ENCODE data around the gene TRMT1. TPM values are rescaled to one million over a fixed set of nuclear protein-coding genes. Genes with fewer than 3 reads are reported as not detected.

Gene TRMT1
- total RNA-seq, 1 donor from 2014 or later, result 20.3 TPM

DNA sequence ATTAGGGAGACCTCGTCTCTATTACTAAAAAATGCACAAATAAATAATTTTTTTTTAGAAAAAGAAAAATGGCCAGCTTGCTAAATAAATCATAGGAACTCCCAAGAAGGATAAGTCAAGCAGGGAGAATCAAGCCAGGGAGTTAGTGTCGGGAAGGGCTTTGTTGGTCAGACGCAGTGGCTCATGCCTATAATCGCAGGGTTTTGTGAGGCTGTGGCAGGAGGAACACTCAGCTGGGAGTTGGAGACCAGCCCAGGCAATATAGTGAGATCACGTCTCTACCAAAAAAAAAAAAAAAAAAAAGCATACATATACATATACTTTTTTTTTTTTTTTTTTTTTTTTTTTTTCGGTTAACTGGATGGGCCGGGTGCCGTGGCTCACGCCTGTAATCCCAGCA, 10.5 kb upstream of the TRMT1 start:
- DNase-seq (ENCODE audit: low read depth in 2 of 2), result no peak

DNA sequence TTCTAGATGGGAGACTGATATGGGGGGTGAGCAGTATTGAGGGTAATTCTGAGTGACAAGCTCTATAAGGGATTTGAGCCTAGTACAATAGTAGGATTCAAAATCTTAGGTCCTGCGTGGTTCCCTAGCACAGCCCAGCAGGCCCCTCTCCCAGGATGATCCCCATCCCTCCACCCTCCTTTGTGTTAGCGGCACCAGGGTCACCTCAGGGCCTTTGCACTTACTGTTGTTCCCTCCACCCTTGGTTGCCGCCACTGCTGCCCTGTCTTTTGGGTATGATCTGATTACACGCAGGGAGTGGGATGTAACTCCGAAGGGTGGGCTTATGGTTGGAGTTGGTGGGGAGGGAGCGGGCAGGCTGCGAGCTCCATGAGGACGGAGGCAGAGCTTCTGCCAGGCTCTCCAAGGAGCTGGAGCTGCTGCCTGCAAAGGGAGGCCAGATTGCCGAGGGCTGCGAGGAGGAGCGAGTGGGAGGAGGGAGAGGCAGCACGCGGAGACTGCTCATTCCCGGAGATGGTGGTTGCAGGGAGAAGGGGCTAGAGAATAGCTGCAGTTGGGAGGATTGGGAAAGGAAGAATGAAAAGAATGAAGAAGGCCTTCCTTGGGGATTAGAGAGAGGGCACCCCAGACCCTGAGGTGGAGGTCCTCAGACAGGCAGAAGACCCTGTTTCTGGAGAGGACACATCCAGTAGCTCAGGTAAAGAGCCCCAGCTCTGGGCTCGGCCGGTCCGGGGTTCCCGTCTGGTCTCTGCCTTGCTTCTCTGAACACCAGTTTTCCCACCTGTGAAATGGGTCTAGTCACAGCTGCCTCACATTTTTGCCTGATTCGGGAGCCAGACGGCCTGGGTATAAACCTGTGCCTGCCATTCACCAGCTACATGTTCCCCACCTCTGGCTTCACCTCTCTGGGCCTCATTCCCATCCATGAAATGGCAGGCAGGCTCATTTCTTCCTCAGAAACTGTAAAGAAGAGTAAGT, 6.7 kb upstream of the TRMT1 start:
- no peak for DNase-seq (ENCODE audit: low read depth in 2 of 2)

DNA sequence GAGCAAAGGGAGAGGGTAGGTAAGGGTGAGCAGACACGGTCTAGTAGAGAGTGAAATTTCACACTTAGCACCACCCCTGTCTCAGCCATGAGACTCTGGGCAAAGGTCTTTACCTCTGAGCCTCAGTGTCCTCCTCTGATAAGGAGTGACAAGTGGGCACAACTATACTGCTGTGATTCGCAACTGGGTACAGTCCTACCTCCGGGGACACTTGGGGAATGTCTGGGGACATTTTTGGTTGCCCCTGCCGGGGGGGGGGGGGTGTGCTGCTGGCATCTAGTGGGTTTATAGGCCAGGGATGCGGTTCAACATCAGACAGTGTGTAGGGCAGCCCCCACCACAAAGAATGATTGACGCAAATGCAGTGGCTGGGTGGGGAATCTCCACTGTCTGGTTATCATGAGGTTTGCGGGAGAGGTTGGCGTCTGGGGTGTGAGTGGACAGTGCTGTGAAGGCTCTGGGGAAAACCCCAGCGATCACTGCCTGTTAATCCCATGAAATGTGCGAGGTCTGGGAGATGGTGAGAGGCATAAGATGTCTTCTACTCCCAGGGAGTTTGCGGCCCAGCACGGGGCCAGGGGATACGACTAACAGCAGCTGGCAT, 5.8 kb upstream of the TRMT1 start:
- DNase-seq (ENCODE audit: low read depth in 2 of 2), result no peak

DNA sequence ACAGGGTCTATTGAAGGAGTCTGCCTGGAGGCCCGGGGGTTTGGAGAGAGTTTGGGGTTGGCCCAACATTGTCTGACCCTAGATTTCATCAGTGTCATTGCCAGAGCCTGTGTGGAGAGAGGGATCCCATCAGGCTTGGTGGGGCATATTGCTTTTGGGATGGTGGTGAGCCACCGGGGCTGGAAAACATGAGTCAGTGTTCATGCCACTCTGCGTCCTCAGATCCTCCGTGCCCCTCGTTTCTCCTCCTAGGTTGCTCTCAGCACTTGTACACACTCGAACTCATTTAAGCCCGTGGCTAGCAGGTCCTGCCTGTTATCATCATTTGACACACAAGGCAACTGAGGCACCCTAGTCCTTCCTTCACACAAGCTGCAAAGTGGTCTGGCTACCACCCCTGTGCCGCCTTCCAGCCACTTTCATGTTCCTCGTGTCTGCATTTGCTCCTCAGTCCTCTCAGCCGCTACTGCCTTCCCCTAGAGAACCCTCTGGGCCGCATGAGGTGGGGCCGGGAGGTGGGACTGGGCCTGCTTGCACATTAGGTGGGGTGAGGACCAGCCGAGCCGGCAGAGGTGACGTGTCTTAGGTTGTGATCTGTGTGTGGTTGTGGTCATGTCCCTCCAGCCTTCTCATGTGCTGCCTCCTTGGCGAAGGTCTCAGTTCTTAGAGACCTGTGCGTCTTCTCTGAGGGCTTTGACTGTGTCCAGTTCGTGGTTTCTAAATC, 5.2 kb upstream of the TRMT1 start:
- DNase-seq (ENCODE audit: low read depth in 2 of 2), result no peak

DNA sequence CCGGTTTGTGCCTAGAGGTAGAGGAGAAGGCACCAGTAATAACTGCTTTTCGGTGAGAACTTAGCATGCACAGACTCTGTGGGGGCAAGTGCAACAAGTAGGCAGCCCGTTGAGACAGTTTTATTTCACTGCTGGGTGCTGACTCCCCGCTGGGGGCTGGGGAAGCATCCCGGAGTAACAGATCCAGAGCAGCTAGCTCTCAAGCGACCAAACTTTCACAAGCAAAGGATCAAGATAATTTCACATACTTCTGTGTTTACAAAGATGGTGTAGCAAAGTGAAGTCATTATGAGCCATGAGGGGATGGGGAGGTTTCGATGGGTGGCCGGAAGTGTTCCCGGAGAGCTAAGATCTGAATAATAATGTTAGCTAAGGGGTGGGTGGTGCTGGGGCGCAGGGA, 4.3 kb upstream of the TRMT1 start:
- no peak for DNase-seq (ENCODE audit: low read depth in 2 of 2)

DNA sequence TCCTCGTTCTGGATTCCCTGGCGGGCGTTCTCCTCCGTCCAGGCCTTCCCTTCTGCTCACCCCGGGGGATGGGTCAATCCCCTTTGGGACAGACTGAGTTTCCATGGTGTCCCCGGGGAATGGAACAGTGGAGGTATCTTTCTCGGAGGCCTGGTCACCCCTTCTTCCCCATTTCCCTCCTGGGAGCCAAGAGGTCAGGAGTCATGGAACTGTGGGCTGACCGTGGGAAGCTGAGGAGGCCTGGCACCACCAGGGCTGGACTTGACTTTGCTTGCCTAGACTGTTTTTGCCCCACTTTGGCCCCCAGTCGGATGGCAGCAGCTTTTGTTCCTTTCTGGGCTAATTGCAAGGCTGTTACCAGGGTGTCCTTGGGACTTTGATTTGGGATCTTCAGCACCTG, 3.5 kb upstream of the TRMT1 start:
- no peak for DNase-seq (ENCODE audit: low read depth in 2 of 2)

DNA sequence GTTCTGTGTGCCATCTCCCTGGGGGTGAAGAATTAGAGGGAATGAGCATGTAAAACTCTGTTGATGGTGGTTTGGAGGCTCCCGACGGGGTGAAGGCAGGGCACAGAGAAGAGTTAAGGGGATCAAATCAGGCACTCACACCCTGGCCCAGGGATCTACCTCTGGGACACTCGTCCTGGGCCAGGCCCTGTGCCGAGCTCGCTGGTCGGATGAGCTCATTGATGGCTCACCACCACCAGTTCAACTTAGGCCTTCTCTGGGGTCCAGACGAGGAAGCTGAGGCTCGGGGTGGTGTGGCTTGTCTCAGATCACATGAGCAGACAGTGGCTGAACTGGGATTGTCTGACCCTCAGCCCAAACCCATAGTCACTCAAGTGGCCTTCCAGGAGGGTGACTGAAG, 3.1 kb upstream of the TRMT1 start:
- DNase-seq (ENCODE audit: low read depth in 2 of 2), result no peak

DNA sequence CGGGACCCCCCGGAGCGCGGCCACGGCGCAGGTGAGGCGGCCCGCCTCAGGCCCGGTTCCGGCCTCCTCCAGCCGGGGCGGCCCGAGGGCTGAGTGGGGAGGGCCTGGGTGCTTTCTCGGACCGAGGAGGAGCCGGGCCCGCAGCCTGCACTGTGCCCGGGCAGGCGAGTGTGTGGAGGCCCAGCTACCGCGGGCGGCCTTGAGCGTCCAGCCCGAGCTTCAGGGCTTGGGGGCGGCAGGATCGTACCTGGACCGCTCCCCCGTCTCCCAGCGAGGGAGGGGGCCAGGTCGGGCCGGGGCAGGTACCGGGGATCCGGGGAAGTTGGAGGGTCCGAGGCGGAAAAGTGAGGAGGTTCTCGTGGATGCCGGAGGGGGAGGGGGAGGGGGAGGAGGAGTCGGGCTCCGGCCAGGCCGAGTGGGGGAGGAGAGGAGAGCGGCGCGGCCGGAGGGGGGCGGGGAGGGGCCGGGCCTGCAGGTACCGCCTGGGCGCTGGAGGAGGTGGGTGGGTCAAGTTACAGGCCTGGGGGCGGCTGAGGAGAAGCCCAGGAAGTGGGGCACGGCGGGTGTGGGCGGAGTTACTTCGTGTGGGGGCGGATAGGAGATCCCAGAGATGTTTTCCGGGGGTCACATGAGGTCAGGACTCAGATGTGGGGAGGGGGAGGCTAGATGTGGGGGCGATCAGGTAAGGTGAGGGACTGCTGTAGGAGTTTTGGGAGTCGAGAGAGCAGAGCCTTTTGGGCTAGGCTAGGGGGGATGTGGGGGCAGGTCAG, 2.1 kb upstream of the TRMT1 start:
- peak in 1 of 2 donors; percentile 47 for DNase-seq (ENCODE audit: low read depth in 2 of 2)

DNA sequence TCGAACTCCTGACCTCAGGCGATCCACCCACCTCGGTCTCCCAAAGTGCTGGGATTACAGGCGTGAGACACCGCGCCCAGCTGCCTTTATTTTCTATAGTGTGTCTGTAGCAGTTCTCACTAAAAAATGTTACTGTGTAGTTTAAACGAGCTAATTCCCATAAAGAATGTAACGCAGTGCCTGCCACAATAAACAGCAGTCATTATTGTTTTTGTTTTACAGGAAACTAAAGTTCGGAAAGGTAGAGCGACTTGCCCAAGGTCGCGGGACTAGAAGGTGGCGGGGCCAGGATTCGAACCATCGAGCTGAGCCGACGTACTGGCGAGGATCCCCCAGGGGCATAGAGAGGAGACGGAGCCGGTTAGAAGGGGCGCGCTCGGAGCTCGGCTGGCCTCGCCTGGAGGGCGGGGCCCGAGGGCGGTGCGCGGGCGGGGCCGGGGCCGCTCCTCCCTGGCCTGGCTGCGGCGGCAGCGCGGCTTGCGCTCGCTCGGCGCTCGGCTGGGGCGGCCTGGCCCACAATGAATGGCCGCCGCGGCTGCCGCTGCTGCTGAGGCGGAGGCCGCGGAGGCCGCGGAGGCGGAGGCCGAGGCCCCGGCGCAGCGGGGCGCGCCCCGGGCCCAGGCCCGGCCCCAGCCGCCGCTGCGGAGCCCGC, 1.4 kb upstream of the TRMT1 start, which contains the start of gene NACC1:
NACC1 (plus strand) TSS at position 493 of the 652 bp plus-strand sequence. CDS start 16,944 bp downstream, outside the sequence.
- DNase-seq (ENCODE audit: low read depth in 2 of 2), result peak; percentile 60 to 91

DNA sequence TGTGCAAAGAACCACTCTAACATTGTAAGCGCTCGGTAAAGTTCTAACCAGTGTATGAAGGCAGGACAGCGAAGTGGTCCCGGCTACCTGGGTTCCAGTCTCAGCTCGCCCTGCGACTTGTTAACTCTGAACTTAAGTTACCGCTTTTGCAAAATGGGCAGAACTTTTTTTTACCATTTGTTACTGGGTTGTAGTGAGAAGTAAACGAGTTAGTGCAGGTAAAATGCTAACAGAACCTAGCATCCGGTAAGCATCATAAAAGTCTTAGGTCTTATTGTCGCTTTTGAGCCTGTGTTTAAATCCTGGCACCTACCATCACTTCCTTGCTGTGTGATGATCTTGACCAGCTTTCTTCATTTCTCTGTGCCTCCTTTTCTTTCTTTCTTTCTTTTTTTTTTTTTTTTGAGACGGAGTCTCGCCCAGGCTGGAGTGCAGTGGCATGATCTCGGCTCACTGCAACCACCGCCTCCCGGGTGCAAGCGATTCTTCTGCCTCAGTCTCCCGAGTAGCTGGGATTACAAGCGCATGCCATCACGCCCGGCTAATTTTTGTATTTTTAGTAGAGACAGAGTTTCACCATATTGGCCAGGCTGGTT, 734 bp upstream of the TRMT1 start:
- no peak for DNase-seq (ENCODE audit: low read depth in 2 of 2)

DNA sequence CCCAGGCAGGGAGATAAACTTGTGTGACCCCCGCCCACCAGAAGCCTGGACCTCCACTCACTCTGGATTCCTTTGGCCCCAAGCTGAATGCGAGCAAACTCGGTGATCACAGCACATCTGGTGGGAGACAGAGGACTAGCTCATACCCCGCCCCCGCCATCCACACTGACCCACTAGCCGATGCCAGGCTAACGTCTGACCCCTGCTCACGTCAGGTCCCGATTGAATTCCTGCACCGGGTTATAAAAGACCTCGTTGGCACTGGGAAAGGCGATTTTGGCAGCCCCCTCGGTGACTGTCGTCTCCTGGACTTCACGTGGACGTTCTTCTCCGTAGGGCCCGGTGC, 631 bp downstream of the TRMT1 start:
- no peak for DNase-seq (ENCODE audit: low read depth in 2 of 2)

DNA sequence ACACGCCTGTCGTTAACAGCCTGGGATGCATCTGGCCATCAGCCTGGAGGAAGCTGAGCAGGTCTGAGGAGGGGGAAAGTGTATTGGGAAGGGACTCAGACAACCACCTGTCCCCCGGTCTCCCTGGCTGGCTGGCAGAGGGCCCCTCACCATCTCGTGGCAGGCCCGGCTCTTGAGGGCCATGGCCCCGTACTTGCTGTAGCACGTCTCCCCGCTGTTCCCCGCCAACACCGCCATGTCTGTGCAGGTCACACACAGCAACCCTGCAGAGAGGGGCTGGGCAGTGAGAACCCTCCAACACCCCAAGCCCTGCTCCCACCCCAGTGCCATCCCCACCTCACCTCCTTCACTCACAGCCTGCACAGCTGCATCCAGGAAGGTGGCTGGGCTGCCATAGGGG, 4.0 kb downstream of the TRMT1 start:
- no peak for DNase-seq (ENCODE audit: low read depth in 2 of 2)

DNA sequence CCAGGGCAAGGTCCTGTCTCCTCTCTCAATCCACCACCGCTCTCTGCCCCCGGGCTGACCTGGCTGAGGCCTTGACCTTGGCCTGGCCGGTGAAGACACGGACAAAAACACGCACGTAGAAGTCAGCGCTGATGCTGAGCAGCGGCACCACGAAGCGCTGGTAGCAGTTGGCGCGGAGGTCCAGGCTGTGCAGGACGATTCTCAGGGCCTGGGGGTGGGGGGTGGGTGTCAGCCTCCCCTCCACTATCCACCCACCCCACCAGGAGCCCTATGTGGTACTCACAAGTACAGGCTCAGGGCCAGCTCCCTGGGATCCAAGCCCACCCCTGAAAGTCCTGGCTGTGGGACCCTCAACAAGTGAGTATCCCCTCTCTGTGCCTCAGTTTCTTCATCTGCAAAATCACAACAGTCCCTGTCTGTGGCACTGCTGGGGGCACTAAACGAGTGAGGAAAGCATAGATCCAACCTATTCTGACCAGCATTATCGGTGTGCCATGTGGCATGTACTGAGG, 6.4 kb downstream of the TRMT1 start:
- DNase-seq (ENCODE audit: low read depth in 2 of 2), result no peak

DNA sequence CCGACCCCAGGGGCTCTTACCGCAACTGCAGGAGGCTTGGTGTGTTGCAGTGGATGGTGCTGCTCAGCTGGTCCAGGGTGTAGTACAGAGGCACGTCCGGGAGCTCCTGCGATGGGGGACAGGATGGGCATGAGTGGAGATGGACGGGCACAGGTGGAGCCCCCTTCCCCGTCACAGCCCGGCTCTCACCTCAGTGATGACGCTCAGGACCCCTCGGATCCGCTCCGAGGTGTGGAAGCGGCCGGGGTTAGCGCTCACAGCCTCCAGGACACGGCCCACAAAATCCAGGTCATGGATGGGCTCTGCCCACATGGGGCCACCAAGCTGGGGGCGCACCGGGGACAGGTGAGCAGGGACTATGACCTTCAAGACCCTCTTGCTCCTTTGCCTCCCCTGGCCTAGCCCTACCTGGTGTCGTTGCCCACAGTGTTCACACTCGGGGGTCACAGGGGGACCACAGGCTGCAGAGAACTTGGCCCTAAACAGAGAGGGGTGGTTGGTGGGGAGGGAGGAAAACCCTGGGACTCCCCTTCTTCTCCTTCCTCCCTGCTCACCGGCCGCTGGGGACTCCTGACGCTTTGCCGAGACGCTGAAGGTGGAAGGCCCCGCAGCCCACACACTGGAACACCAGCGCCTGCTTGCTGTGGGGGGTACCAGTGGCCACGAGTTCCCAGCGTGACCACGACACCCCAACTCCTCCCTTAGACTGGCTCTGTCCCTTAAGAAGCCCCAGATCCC, 7.0 kb downstream of the TRMT1 start:
- DNase-seq (ENCODE audit: low read depth in 2 of 2), result no peak

DNA sequence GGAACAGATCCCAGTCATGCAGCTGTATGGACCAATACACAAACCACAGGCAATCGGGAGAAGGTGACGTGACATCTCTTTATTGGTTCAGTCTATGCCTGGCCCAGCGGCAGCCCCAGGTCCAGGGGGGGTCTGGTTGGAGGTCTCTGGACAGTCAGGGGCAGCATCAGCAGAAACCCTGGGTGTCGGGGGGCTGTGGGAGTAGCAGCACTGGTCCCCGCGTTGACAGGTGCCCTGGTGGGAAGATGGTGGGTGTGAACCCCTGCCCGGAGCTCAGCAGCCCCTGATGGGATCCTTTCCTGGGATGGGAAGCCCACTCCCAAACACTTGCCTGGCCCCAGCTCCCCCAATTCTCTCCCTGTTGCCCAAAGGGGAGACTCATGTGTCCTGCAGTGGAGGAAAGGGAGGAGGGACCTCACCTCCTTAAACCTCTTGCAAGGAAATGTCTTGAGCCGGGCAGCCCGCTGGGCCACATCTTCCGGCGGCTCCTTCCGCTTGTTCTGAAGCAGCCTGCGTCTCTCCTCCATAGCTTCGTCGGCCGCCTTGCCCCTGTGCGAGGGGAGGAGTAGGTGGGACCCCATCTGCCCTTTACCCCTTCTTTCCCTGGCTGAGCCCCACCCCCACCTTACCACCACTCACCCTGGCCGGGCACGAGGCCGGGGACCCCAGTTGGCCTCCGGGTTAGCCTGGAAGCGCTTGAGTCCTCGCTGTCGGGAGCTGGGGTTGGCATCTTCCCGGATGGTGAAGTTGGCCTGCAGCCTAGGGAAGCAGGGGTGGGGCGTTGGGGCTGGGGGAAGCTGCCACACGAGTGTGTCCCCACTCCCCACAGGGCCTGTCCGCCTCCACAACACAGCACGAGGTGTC, 11.5 kb downstream of the TRMT1 start:
- no peak for DNase-seq (ENCODE audit: low read depth in 2 of 2)

DNA sequence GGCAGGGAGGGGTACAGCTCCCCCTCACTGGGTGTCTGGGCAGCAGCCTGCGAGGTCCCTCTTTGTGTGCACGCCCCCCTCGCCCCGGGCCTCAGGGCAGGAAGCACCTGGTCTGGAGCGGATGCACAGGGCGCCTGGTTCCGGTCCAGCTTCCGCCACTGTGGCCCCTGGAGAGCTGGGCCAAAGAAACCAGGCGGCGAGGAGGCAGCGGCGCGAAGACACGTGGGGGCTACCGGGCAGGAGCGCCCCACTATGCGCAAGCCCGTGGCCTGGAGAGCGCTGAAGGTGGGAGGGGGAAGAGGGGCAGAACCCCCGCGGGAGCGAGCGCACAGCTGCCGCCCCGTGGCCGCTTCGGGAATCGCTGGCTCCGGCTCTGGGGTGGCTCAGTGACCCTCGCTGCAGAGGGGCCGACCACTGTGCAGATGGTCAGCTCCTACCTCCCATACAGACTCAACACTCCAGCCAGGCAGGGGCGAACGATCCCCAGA, 12.1 kb downstream of the TRMT1 start:
- DNase-seq (ENCODE audit: low read depth in 2 of 2), result peak; percentile 78 to 94

DNA sequence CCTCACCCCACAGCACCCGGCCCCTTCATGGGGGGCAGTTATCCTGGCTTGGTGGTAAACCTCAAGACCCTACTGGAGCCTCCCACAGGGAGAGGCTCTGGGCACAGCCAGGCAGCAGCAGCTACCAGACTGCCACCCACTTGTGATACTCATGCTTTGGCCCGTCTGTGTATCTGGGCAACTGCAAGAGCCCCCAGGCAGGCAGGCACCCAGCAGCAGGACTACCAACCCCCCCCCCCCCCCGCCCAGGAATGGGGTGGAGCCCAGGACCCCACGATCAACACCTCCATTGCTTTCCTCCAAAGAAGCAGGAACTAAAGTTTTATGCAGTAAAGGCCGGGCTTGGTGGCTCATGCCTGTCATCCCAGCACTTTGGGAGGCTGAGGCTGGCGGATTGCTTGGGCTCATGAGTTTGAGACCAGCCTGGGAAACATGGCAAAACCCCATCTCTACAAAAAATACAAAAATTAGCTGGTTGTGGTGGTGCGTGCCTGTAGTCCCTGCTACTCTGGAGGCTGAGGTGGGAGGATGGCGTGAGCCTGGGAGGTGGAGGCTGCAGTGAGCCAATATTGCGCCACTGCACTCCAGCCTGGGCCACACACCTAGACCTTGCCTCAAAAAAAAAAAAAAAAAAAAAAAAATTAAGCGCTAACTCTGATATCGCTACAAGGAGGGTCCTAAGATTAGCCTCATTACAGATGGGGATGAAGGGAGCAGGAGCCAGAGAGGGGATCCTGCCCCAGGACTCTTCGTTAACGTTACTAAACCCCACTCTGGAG, 12.8 kb downstream of the TRMT1 start:
- DNase-seq (ENCODE audit: low read depth in 2 of 2), result no peak

All from dermis microvascular lymphatic vessel endothelial cell (primary cell).